ENCODE measurements around the gene BMAL1. TPM values are rescaled to one million over a fixed set of nuclear protein-coding genes. Genes with fewer than 3 reads are reported as not detected.

The BMAL1 gene
- total and polyA plus RNA-seq, 2 donors (not counting 1 experiment from before 2014, with no cell fraction given) = 10.7 to 11.2 TPM

GRCh38 chr11:13242564-13242963 lies 35.0 kb upstream of the BMAL1 start:
- H3K4me2 ChIP-seq (ENCODE audit: extremely low read depth, insufficient read depth, low read length) = no peak overlapping the region
- H2AFZ ChIP-seq (ENCODE audit: low read length) = no peak overlapping the region
- H4K20me1 ChIP-seq (ENCODE audit: control insufficient read depth, extremely low read depth, insufficient read depth, low read length) = no peaks in the 10 kb centered on the region
- peak in 1 of 2 donors; percentile 25 for DNase-seq (ENCODE audit: low read depth in 2 of 2)
- no peaks in the 10 kb centered on the region for H3K79me2 ChIP-seq (ENCODE audit: control insufficient read depth, insufficient read depth, low read length)
- H3K4me3 ChIP-seq (replicated peaks in 1 of 4; ENCODE audit: control extremely low read depth in 1 of 4, insufficient read depth in 1 of 4, low read depth in 3 of 4, low read length in 4 of 4) = no peak overlapping the region
- H3K27ac ChIP-seq (ENCODE audit: insufficient read depth, low read length) = no peak overlapping the region
- no peaks in the 10 kb centered on the region for H3K9me3 ChIP-seq (ENCODE audit: control insufficient read depth, insufficient read depth, low read depth, low read length)
- no peaks in the 10 kb centered on the region for H3K4me1 ChIP-seq (ENCODE audit: control insufficient read depth, extremely low read depth, insufficient read depth, low read length)
- H3K36me3 ChIP-seq (ENCODE audit: control insufficient read depth, insufficient read depth, low read length) = no peaks in the 10 kb centered on the region
- H3K27me3 ChIP-seq (ENCODE audit: control insufficient read depth, insufficient read depth, low read length) = no peaks in the 10 kb centered on the region
- no peak for TF ChIP-seq CTCF (conservative IDR thresholded peaks at IDR 0.05 in 1 of 2, IDR thresholded peaks at IDR 0.05 in 1 of 2; ENCODE audit: low read depth in 1 of 2, low read length in 2 of 2)
- no peak overlapping the region for H3K9ac ChIP-seq (ENCODE audit: insufficient read depth, low read length)

- Histone ChIP-seq H3K9ac (ENCODE audit: insufficient read depth, low read length) (no peak overlapping the region), H2AFZ (ENCODE audit: low read length) (no peak overlapping the region)
Observed at GRCh38 chr11:13247606-13248296, 29.8 kb upstream of the BMAL1 start.

GRCh38 chr11:13249177-13249576 lies 28.4 kb upstream of the BMAL1 start:
- Histone ChIP-seq H3K9me3 (ENCODE audit: control insufficient read depth, insufficient read depth, low read depth, low read length) (no peaks in the 10 kb centered on the region), H3K4me2 (ENCODE audit: extremely low read depth, insufficient read depth, low read length) (no peak overlapping the region), H3K79me2 (ENCODE audit: control insufficient read depth, insufficient read depth, low read length) (no peaks in the 10 kb centered on the region), H3K9ac (ENCODE audit: insufficient read depth, low read length) (no peak overlapping the region), H3K4me1 (ENCODE audit: control insufficient read depth, extremely low read depth, insufficient read depth, low read length) (no peaks in the 10 kb centered on the region), H2AFZ (ENCODE audit: low read length) (no peak overlapping the region), H3K36me3 (ENCODE audit: control insufficient read depth, insufficient read depth, low read length) (no peaks in the 10 kb centered on the region), H4K20me1 (ENCODE audit: control insufficient read depth, extremely low read depth, insufficient read depth, low read length) (no peaks in the 10 kb centered on the region), H3K27me3 (ENCODE audit: control insufficient read depth, insufficient read depth, low read length) (no peaks in the 10 kb centered on the region), H3K4me3 (replicated peaks in 1 of 4; ENCODE audit: control extremely low read depth in 1 of 4, insufficient read depth in 1 of 4, low read depth in 3 of 4, low read length in 4 of 4) (no peak overlapping the region), H3K27ac (ENCODE audit: insufficient read depth, low read length) (no peak overlapping the region)
- TF ChIP-seq CTCF (conservative IDR thresholded peaks at IDR 0.05 in 1 of 2, IDR thresholded peaks at IDR 0.05 in 1 of 2; ENCODE audit: low read depth in 1 of 2, low read length in 2 of 2) (no peak), EZH2 (IDR thresholded peaks at IDR 0.05; ENCODE audit: low read length, missing control alignments) (no peak)
- no peak for DNase-seq (ENCODE audit: low read depth in 2 of 2)

More at GRCh38 chr11:13247606-13248296, 29.8 kb upstream of the BMAL1 start:
- Histone ChIP-seq H3K4me3 (replicated peaks in 1 of 4; ENCODE audit: control extremely low read depth in 1 of 4, insufficient read depth in 1 of 4, low read depth in 3 of 4, low read length in 4 of 4) (no peak overlapping the region), H3K36me3 (ENCODE audit: control insufficient read depth, insufficient read depth, low read length) (no peaks in the 10 kb centered on the region), H3K9me3 (ENCODE audit: control insufficient read depth, insufficient read depth, low read depth, low read length) (no peaks in the 10 kb centered on the region), H3K27ac (ENCODE audit: insufficient read depth, low read length) (no peak overlapping the region), H3K4me2 (ENCODE audit: extremely low read depth, insufficient read depth, low read length) (no peak overlapping the region), H4K20me1 (ENCODE audit: control insufficient read depth, extremely low read depth, insufficient read depth, low read length) (no peaks in the 10 kb centered on the region), H3K4me1 (ENCODE audit: control insufficient read depth, extremely low read depth, insufficient read depth, low read length) (no peaks in the 10 kb centered on the region), H3K79me2 (ENCODE audit: control insufficient read depth, insufficient read depth, low read length) (no peaks in the 10 kb centered on the region), H3K27me3 (ENCODE audit: control insufficient read depth, insufficient read depth, low read length) (no peaks in the 10 kb centered on the region)
- TF ChIP-seq EZH2 (IDR thresholded peaks at IDR 0.05; ENCODE audit: low read length, missing control alignments) = no peak
- TF ChIP-seq CTCF (conservative IDR thresholded peaks at IDR 0.05 in 1 of 2, IDR thresholded peaks at IDR 0.05 in 1 of 2; ENCODE audit: low read depth in 1 of 2, low read length in 2 of 2) = no peak
- DNase-seq (ENCODE audit: low read depth in 2 of 2) = no peak

Measured in fibroblast of lung (primary cell).